Ascending aorta (tissue), 2 donors: ENCODE results near the gene SRP19. TPM values are rescaled to one million over a fixed set of nuclear protein-coding genes. Genes with fewer than 3 reads are reported as not detected.
"Not testable (repeated sequence)": the region's sequence is repeated elsewhere in the genome, so short reads cannot be mapped to it uniquely, and the experiment has no call there.

Experiments
- DNase-seq, 2 donors: peaks; one replicate each; pipeline ENCODE4 v3.0.0-alpha.2; 2019; ENCODE audit warnings: low spot score in 2 of 2
- H3K27ac ChIP-seq, 2 donors: fragments of 200-600 bp; sonication (generic); one replicate each; pipeline ENCODE4 v1.5.1; 2016 to 2017; ENCODE audit warnings: mild to moderate bottlenecking in 1 of 2
- H3K27me3 ChIP-seq: fragments of 200-600 bp; sonication (generic); one replicate; pipeline ENCODE4 v1.5.1; 2017
- H3K36me3 ChIP-seq, 2 donors: fragments of 200-600 bp; sonication (generic); one replicate each; pipeline ENCODE4 v1.5.1; 2016
- H3K4me1 ChIP-seq, 2 donors: fragments of 200-600 bp; sonication (generic); one replicate each; pipeline ENCODE4 v1.5.1; 2016 to 2017; ENCODE audit warnings: mild to moderate bottlenecking in 1 of 2
- H3K4me3 ChIP-seq, 2 donors: fragments of 200-600 bp; sonication (generic); one replicate each; pipeline ENCODE4 v1.5.1; 2016 to 2017; ENCODE audit warnings: mild to moderate bottlenecking in 1 of 2
- H3K9me3 ChIP-seq, 2 donors: fragments of 200-600 bp; sonication (generic); one replicate each; pipeline ENCODE4 v1.5.1; 2016
- intact Hi-C: fragments of 100-400 bp; cut with DNase I; formaldehyde crosslinking; loops from one replicate; pipeline ENCODE4 v1.15.1; 2023
- total RNA-seq: library from RNA; depleted of rRNA; stranded (reverse); fragments of >200 nt; gene quantifications from one replicate; pipeline ENCODE4 v1.1.0, GENCODE V29; 2016
- TF ChIP-seq, protein P1 (sequence below), 3 experiments: fragments of 200-600 bp in 2 of 3; fragments of 450-650 bp in 1 of 3; sonication (generic) in 2 of 3; IDR thresholded peaks; one replicate each; pipeline ENCODE4 v1.5.1; 2016 to 2019; ENCODE audit warnings: antibody characterized with exemption in 3 of 3, mild to moderate bottlenecking in 1 of 3, moderate library complexity in 1 of 3

Gene SRP19
- total RNA-seq, 1 donor from 2014 or later: 76.6 TPM

DNA sequence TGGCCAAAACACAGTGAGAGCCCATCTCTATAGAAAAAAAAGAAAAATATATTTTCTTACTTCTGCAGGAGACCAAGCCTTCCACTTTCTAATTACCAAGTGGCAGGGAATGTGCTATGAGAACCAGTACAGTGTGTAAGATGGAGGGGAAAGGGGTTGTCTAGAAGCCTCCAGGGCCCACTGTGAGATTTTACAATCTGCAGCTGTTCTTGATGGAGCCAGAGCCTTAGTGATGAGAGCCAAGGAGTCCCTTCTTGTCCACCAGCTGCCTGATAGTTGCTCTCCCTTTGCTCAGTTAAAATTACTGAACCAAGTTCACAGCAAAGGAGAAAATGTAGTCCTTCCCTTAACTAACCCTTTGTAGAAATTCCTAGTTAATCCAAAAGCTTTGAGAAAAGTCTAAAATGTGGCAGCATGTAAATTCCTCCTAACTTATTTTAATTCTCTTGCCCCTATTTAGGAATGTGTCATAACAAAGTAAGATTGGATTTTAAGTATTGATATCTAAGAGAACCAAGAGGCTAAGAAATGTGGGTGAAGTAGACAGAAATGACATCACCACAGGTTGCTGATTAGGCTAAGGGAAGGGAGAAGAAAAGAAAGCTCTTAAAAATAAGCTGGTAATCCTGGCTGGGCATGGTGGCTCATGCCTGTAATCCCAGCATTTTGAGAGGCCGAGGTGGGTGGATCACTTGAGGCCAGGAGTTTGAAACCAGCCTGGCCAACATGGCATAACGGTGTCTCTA, 19.3 kb downstream of the SRP19 start:
- H3K27ac ChIP-seq: no peak overlapping the region
- H3K9me3 ChIP-seq: no peaks in the 10 kb centered on the region
- intact Hi-C loops: no loop called here
- H3K36me3 ChIP-seq: peaks cover 32 to 70% of the 10 kb centered on the region in 2 donors
- no peak for DNase-seq
- TF ChIP-seq, protein P1, sequence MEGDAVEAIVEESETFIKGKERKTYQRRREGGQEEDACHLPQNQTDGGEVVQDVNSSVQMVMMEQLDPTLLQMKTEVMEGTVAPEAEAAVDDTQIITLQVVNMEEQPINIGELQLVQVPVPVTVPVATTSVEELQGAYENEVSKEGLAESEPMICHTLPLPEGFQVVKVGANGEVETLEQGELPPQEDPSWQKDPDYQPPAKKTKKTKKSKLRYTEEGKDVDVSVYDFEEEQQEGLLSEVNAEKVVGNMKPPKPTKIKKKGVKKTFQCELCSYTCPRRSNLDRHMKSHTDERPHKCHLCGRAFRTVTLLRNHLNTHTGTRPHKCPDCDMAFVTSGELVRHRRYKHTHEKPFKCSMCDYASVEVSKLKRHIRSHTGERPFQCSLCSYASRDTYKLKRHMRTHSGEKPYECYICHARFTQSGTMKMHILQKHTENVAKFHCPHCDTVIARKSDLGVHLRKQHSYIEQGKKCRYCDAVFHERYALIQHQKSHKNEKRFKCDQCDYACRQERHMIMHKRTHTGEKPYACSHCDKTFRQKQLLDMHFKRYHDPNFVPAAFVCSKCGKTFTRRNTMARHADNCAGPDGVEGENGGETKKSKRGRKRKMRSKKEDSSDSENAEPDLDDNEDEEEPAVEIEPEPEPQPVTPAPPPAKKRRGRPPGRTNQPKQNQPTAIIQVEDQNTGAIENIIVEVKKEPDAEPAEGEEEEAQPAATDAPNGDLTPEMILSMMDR (IDR thresholded peaks at IDR 0.05): no peak
- H3K4me3 ChIP-seq: no peak overlapping the region
- no peaks in the 10 kb centered on the region for H3K4me1 ChIP-seq
- no peaks in the 10 kb centered on the region for H3K27me3 ChIP-seq

DNA sequence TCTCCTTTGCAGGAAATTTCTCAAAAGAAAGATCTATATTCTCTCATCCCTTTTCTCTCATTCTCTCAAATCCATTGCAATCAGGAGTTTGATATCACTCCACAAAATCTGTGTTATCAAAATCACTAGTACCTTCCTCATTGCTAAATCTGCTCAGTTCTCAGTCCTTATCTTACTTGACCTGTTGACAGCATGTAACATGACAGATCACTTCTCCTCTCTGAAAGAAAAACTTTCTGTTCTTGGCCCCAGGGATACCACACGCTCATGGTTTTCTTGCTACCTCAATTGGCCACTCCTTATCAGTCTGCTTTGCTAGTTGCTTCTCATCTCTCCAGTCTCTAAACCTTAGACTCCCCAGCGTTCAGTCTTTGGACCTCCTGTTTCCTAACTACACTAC, 22.1 kb downstream of the SRP19 start:
- TF ChIP-seq, protein P1 (IDR thresholded peaks at IDR 0.05): no peak
- no peaks in the 10 kb centered on the region for H3K4me1 ChIP-seq
- intact Hi-C loops: no loop called here
- H3K27me3 ChIP-seq: no peaks in the 10 kb centered on the region
- H3K4me3 ChIP-seq: no peak overlapping the region
- no peak overlapping the region for H3K27ac ChIP-seq
- H3K36me3 ChIP-seq: peaks cover 41 to 73% of the 10 kb centered on the region in 2 donors
- H3K9me3 ChIP-seq: no peaks in the 10 kb centered on the region
- no peak for DNase-seq

DNA sequence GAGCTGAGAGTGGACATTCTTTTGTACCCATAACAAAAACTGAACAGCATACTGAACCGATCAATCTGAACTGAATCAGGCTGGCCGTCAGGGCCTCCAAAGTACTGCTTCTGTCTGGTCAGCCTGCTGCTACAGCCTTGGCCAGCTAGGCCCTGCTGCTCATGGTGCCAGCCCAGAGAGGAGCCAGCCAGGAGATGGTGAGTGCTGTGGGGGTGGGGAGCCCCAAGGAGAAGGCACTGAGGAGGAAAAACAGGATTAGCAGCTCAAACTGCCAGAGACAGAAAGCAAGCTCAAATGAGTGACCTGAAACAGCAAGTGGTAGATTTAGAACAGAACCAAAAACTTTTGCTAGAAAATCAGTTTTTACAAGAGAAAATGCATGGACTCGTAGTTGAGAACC, 23.9 kb downstream of the SRP19 start:
- TF ChIP-seq, protein P1 (IDR thresholded peaks at IDR 0.05): no peak
- Histone ChIP-seq H3K27ac (no peak overlapping the region), H3K9me3 (no peaks in the 10 kb centered on the region), H3K4me3 (no peak overlapping the region), H3K27me3 (no peaks in the 10 kb centered on the region), H3K36me3 (peaks cover 41 to 60% of the 10 kb centered on the region in 2 donors), H3K4me1 (no peaks in the 10 kb centered on the region)
- intact Hi-C loops: no loop called here
- no peak for DNase-seq

DNA sequence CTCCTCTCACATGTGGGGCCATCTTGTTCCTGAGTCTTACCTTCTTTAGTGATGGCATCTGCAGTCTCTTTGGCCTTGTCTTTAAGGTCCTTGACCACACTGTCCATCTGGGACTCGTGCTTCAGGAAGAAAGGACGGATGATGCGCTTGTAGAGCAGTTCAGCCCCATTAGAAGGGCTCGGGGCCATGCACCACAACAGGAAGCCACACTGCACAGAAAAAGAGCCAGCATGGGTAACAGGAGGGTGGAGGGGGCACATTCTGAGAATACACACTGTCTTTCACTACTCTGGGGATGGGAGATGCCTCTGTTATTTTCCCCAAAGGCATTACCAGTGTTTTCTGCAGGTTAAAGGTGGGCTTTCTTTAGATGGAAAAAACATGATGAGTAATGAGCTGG, 25.9 kb downstream of the SRP19 start:
- TF ChIP-seq, protein P1 (IDR thresholded peaks at IDR 0.05): no peak
- intact Hi-C loops: no loop called here
- no peaks in the 10 kb centered on the region for H3K9me3 ChIP-seq
- H3K4me1 ChIP-seq: no peaks in the 10 kb centered on the region
- H3K4me3 ChIP-seq: no peak overlapping the region
- no peak overlapping the region for H3K27ac ChIP-seq
- H3K27me3 ChIP-seq: no peaks in the 10 kb centered on the region
- DNase-seq: no peak
- peaks cover 41 to 61% of the 10 kb centered on the region in 2 donors for H3K36me3 ChIP-seq

DNA sequence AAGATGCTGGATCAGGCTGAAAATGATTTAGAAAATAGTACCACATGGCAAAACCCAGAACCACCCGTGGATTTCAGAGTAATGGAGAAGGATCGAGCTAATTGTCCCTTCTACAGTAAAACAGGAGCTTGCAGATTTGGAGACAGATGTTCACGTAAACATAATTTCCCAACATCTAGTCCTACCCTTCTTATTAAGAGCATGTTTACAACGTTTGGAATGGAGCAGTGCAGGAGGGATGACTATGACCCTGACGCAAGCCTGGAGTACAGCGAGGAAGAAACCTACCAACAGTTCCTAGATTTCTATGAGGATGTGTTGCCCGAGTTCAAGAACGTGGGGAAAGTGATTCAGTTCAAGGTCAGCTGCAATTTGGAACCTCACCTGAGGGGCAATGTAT, 31.0 kb downstream of the SRP19 start:
- H3K27ac ChIP-seq, H3K4me3 ChIP-seq, H3K27me3 ChIP-seq, H3K9me3 ChIP-seq, H3K4me1 ChIP-seq, DNase-seq, intact Hi-C loops: not testable (repeated sequence)
- H3K36me3 ChIP-seq: peaks cover 13 to 39% of the 10 kb centered on the region in 2 donors

DNA sequence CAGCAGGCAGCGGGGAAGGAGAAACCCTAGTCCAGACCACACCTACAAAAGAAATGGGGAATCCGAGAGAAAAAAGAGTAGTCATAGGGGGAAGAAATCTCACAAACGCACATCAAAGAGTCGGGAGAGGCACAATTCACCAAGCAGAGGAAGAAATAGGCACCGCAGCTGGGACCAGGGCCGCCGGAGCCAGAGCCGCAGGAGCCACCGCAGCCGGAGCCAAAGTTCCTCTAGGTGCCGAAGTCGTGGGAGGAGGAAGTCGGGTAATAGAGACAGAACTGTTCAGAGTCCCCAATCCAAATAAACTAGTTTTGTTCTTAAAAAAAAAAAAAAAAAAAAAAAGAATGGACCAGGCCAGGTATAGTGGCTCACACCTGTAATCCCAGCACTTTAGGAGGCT, 31.7 kb downstream of the SRP19 start:
- H3K27ac ChIP-seq: no peak overlapping the region
- H3K27me3 ChIP-seq: no peaks in the 10 kb centered on the region
- no peak for DNase-seq
- TF ChIP-seq, protein P1 (IDR thresholded peaks at IDR 0.05): no peak
- no peaks in the 10 kb centered on the region for H3K4me1 ChIP-seq
- H3K36me3 ChIP-seq: peaks cover 16 to 43% of the 10 kb centered on the region in 2 donors
- H3K4me3 ChIP-seq: no peak overlapping the region
- H3K9me3 ChIP-seq: no peaks in the 10 kb centered on the region
- intact Hi-C loops: no loop called here
